GM23338 (cell line): ENCODE results near the gene CDK13. TPM values are rescaled to one million over a fixed set of nuclear protein-coding genes. Genes with fewer than 3 reads are reported as not detected.

Source experiments
- ATAC-seq: fragments of 200-7000 bp; cut with Tn5 transposase; 3 replicates; pipeline ENCODE4 v1.9.1; 2020
- DNase-seq: peaks from one replicate; pipeline ENCODE4 v3.0.0-alpha.2; 2015; ENCODE audit warnings: low spot score
- H2AFZ ChIP-seq: fragments of 200-600 bp; sonication (generic); 2 replicates; pipeline ENCODE4 v1.8.0; 2016; ENCODE audit warnings: antibody characterized with exemption, mild to moderate bottlenecking, moderate library complexity
- H3F3A ChIP-seq: fragments of 200-600 bp; sonication (generic); replicated peaks from 2 replicates; pipeline ENCODE4 v1.8.0; 2017; ENCODE audit warnings: antibody characterized with exemption, mixed run types, low read depth
- H3K27ac ChIP-seq: fragments of 200-600 bp; sonication (generic); 2 replicates; pipeline ENCODE4 v1.6.1; 2016; ENCODE audit warnings: low read depth
- H3K27me3 ChIP-seq: fragments of 200-600 bp; sonication (generic); 2 replicates; pipeline ENCODE4 v1.8.0; 2016; ENCODE audit warnings: mild to moderate bottlenecking, mixed run types, moderate library complexity; ENCODE audit not compliant: insufficient read depth
- H3K36me3 ChIP-seq: fragments of 200-600 bp; sonication (generic); 2 replicates; pipeline ENCODE4 v1.8.0; 2016; ENCODE audit warnings: mild to moderate bottlenecking; ENCODE audit not compliant: insufficient read depth
- H3K4me1 ChIP-seq: fragments of 200-600 bp; sonication (generic); 2 replicates; pipeline ENCODE4 v1.8.0; 2016; ENCODE audit warnings: mild to moderate bottlenecking, moderate library complexity; ENCODE audit not compliant: insufficient read depth
- H3K4me2 ChIP-seq: fragments of 200-600 bp; sonication (generic); 2 replicates; pipeline ENCODE4 v1.7.1; 2017; ENCODE audit warnings: mixed run types
- H3K4me3 ChIP-seq: fragments of 200-600 bp; sonication (generic); 2 replicates; pipeline ENCODE4 v1.6.1; 2016; ENCODE audit warnings: mixed run types
- H3K79me2 ChIP-seq: fragments of 200-600 bp; sonication (generic); replicated peaks from 2 replicates; pipeline ENCODE4 v1.8.0; 2017; ENCODE audit warnings: mild to moderate bottlenecking; ENCODE audit not compliant: insufficient read depth
- H3K9me2 ChIP-seq: fragments of 200-600 bp; sonication (generic); 2 replicates; pipeline ENCODE4 v1.8.0; 2017; ENCODE audit not compliant: insufficient read depth
- H4K20me1 ChIP-seq: fragments of 200-600 bp; sonication (generic); replicated peaks from 2 replicates; pipeline ENCODE4 v1.8.0; 2017; ENCODE audit warnings: mild to moderate bottlenecking; ENCODE audit not compliant: insufficient read depth
- H3K27ac Mint-ChIP-seq: 2 replicates; pipeline ENCODE4 v1.8.0; 2020; ENCODE audit warnings: inconsistent platforms, mild to moderate bottlenecking, moderate library complexity, mixed read lengths
- H3K27me3 Mint-ChIP-seq: 3 replicates; pipeline ENCODE4 v1.8.0; 2022; ENCODE audit warnings: low read depth, mild to moderate bottlenecking, moderate library complexity, mixed read lengths, inconsistent platforms; ENCODE audit not compliant: insufficient read depth, poor library complexity
- H3K36me3 Mint-ChIP-seq: 3 replicates; pipeline ENCODE4 v1.8.0; 2021; ENCODE audit warnings: low read depth, mild to moderate bottlenecking, inconsistent platforms, moderate library complexity, mixed read lengths
- H3K4me1 Mint-ChIP-seq: 3 replicates; pipeline ENCODE4 v1.8.0; 2020; ENCODE audit warnings: mild to moderate bottlenecking, inconsistent platforms, mixed read lengths
- H3K4me3 Mint-ChIP-seq: 3 replicates; pipeline ENCODE4 v1.8.0; 2021; ENCODE audit warnings: moderate library complexity, mild to moderate bottlenecking, inconsistent platforms, mixed read lengths
- H3K9me3 Mint-ChIP-seq: 3 replicates; pipeline ENCODE4 v1.8.0; 2020; ENCODE audit warnings: moderate library complexity, mild to moderate bottlenecking, inconsistent platforms, mixed read lengths
- CREB1 ChIP-seq: fragments of 250-450 bp; sonication (Bioruptor Pico); IDR thresholded peaks from 2 replicates; pipeline ENCODE4 v1.5.0; 2020; ENCODE audit warnings: low read depth, mild to moderate bottlenecking, moderate library complexity
- CTCF ChIP-seq, 2 experiments: fragments of 200-600 bp in 1 of 2; sonication (generic) in 1 of 2; conservative IDR thresholded peaks; 2 replicates each; pipeline versions ENCODE4 v1.5.1 to v1.6.1; 2016 to 2017; ENCODE audit warnings: antibody characterized with exemption in 2 of 2, low read depth in 2 of 2, mild to moderate bottlenecking in 2 of 2, moderate library complexity in 1 of 2
- ETS1 ChIP-seq: IDR thresholded peaks from 2 replicates; pipeline ENCODE4 v1.6.1; 2016; ENCODE audit warnings: antibody characterized with exemption
- EZH2 ChIP-seq: fragments of 200-600 bp; sonication (generic); IDR thresholded peaks from one replicate; pipeline ENCODE4 v1.8.0; 2017; ENCODE audit warnings: antibody characterized with exemption, mild to moderate bottlenecking, low read depth; ENCODE audit not compliant: unreplicated experiment
- JUNB ChIP-seq: IDR thresholded peaks from one replicate; pipeline ENCODE4 v1.6.1; 2016; ENCODE audit warnings: antibody characterized with exemption; ENCODE audit not compliant: unreplicated experiment
- NANOG ChIP-seq: IDR thresholded peaks from 2 replicates; pipeline ENCODE4 v1.6.1; 2016; ENCODE audit warnings: antibody characterized with exemption, borderline replicate concordance
- POLR2AphosphoS5 ChIP-seq: IDR thresholded peaks from 2 replicates; pipeline ENCODE4 v1.6.1; 2016; ENCODE audit warnings: antibody characterized with exemption, low read depth
- STAT1 ChIP-seq: IDR thresholded peaks from one replicate; pipeline ENCODE4 v1.6.1; 2016; ENCODE audit warnings: antibody characterized with exemption; ENCODE audit not compliant: unreplicated experiment
- ZNF114 ChIP-seq: fragments of 250-450 bp; sonication (Bioruptor Pico); IDR thresholded peaks from 2 replicates; pipeline ENCODE4 v1.5.0; 2020; ENCODE audit warnings: mild to moderate bottlenecking, moderate library complexity
- ZNF331 ChIP-seq: fragments of 250-450 bp; sonication (Bioruptor Pico); IDR thresholded peaks from 2 replicates; pipeline ENCODE4 v1.5.0; 2020; ENCODE audit warnings: low read depth, mild to moderate bottlenecking, moderate library complexity
- polyA plus RNA-seq: library from polyadenylated mRNA; unstranded; fragments of >200 nt; fragmentation: Nextera tagmentation; extraction: Ambion mirVana; gene quantifications from 2 replicates; pipeline ENCODE4 v1.2.1, GENCODE V29; 2016
- total RNA-seq: library from RNA; depleted of rRNA; stranded (reverse); fragments of >200 nt; shearing (Covaris generic); gene quantifications from 2 replicates; pipeline ENCODE4 v1.2.3, GENCODE V29; 2014
- TF ChIP-seq, protein P1 (sequence below): fragments of 250-450 bp; sonication (Bioruptor Pico); IDR thresholded peaks from 2 replicates; pipeline ENCODE4 v1.5.0; 2020; ENCODE audit warnings: mild to moderate bottlenecking, moderate library complexity

The CDK13 gene
- total and polyA plus RNA-seq, 2 experiments from 2014 or later = 39.4 to 80.2 TPM

DNA sequence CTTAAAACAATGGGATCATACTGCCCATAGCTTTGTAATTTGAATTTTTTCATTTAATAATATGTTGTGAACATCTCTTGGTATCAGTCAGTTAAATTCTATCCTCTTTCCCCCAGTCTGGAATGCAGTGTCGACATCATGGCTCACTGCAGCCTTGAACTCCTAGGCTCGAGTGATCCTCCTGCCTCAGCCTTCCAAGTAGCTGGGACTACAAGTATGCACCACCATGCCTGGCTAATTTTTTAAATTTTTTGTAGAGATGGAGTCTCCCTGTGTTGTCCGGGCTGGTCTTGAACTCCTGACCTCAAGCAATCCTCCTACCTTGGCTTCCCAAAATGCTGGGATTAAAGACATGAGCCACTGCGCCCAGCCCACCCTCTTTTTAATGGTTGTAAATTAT lies 149.8 kb downstream of the CDK13 start (continued):
- TF ChIP-seq, protein P1, sequence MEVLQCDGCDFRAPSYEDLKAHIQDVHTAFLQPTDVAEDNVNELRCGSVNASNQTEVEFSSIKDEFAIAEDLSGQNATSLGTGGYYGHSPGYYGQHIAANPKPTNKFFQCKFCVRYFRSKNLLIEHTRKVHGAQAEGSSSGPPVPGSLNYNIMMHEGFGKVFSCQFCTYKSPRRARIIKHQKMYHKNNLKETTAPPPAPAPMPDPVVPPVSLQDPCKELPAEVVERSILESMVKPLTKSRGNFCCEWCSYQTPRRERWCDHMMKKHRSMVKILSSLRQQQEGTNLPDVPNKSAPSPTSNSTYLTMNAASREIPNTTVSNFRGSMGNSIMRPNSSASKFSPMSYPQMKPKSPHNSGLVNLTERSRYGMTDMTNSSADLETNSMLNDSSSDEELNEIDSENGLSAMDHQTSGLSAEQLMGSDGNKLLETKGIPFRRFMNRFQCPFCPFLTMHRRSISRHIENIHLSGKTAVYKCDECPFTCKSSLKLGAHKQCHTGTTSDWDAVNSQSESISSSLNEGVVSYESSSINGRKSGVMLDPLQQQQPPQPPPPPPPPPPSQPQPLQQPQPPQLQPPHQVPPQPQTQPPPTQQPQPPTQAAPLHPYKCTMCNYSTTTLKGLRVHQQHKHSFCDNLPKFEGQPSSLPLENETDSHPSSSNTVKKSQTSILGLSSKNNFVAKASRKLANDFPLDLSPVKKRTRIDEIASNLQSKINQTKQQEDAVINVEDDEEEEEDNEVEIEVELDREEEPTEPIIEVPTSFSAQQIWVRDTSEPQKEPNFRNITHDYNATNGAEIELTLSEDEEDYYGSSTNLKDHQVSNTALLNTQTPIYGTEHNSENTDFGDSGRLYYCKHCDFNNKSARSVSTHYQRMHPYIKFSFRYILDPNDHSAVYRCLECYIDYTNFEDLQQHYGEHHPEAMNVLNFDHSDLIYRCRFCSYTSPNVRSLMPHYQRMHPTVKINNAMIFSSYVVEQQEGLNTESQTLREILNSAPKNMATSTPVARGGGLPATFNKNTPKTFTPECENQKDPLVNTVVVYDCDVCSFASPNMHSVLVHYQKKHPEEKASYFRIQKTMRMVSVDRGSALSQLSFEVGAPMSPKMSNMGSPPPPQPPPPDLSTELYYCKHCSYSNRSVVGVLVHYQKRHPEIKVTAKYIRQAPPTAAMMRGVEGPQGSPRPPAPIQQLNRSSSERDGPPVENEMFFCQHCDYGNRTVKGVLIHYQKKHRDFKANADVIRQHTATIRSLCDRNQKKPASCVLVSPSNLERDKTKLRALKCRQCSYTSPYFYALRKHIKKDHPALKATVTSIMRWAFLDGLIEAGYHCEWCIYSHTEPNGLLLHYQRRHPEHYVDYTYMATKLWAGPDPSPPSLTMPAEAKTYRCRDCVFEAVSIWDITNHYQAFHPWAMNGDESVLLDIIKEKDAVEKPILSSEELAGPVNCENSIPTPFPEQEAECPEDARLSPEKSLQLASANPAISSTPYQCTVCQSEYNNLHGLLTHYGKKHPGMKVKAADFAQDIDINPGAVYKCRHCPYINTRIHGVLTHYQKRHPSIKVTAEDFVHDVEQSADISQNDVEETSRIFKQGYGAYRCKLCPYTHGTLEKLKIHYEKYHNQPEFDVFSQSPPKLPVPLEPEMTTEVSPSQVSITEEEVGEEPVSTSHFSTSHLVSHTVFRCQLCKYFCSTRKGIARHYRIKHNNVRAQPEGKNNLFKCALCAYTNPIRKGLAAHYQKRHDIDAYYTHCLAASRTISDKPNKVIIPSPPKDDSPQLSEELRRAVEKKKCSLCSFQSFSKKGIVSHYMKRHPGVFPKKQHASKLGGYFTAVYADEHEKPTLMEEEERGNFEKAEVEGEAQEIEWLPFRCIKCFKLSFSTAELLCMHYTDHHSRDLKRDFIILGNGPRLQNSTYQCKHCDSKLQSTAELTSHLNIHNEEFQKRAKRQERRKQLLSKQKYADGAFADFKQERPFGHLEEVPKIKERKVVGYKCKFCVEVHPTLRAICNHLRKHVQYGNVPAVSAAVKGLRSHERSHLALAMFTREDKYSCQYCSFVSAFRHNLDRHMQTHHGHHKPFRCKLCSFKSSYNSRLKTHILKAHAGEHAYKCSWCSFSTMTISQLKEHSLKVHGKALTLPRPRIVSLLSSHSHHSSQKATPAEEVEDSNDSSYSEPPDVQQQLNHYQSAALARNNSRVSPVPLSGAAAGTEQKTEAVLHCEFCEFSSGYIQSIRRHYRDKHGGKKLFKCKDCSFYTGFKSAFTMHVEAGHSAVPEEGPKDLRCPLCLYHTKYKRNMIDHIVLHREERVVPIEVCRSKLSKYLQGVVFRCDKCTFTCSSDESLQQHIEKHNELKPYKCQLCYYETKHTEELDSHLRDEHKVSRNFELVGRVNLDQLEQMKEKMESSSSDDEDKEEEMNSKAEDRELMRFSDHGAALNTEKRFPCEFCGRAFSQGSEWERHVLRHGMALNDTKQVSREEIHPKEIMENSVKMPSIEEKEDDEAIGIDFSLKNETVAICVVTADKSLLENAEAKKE (CRISPR knock-in tag) = no peak
- TF ChIP-seq POLR2AphosphoS5 (no peak), STAT1 (no peak), ZNF331 (CRISPR knock-in tag) (no peak), CTCF (conservative IDR thresholded peaks at IDR 0.05; ENCODE audit: low read depth in 2 of 2) (no peak)

- Histone ChIP-seq H3K9me2 (no peaks in the 10 kb centered on the region), H3K4me1 (peaks cover 15% of the 10 kb centered on the region), H4K20me1 (no peaks in the 10 kb centered on the region), H3F3A (no peaks in the 10 kb centered on the region), H3K27ac (no peak overlapping the region), H3K4me3 (no peak overlapping the region), H3K36me3 (no peaks in the 10 kb centered on the region), H2AFZ (no peak overlapping the region), H3K27me3 (no peaks in the 10 kb centered on the region), H3K79me2 (no peaks in the 10 kb centered on the region), H3K4me2 (no peak overlapping the region)
- DNase-seq = no peak
- Mint-ChIP-seq H3K4me3 (no peak overlapping the region), H3K4me1 (peaks cover 15% of the 10 kb centered on the region), H3K27me3 (no peaks in the 10 kb centered on the region), H3K36me3 (no peaks in the 10 kb centered on the region), H3K27ac (no peak overlapping the region), H3K9me3 (no peaks in the 10 kb centered on the region)
- ATAC-seq = no peak
- TF ChIP-seq ZNF114 (CRISPR knock-in tag) (no peak), ETS1 (no peak), EZH2 (no peak), NANOG (no peak), CREB1 (CRISPR knock-in tag) (no peak), JUNB (no peak), POLR2AphosphoS5 (no peak)
Measured at GRCh38 chr7:40101201-40101600, 151.1 kb downstream of the CDK13 start.
